AG04449 (cell line): ENCODE data around the gene MED13L.

Experiments used
- CTCF ChIA-PET: fragments of 350-600 bp; formaldehyde crosslinking; extraction: SDS; loops from one replicate; lab custom pipeline; 2021; ENCODE audit warnings: antibody characterized with exemption; lab: Yijun Ruan, JAX
- POLR2A ChIA-PET: fragments of 400-600, 350-600 bp; formaldehyde crosslinking; extraction: SDS; loops from one replicate; lab custom pipeline; 2020; ENCODE audit warnings: antibody characterized with exemption, inconsistent platforms; lab: Yijun Ruan, JAX
- DNase-seq: peaks from one replicate; pipeline ENCODE4 v3.0.0-alpha.2; 2010; ENCODE audit warnings: low read depth, low spot score
- H3K4me3 ChIP-seq: 2 replicates; pipeline ENCODE4 v1.5.1; 2011; ENCODE audit warnings: low read depth, mild to moderate bottlenecking, control low read depth, low read length
- TF ChIP-seq, protein P1 (sequence below): IDR thresholded peaks from one replicate; pipeline ENCODE4 v1.5.1; 2011; ENCODE audit warnings: mild to moderate bottlenecking, moderate library complexity, low read length, control low read depth, inconsistent platforms; ENCODE audit not compliant: insufficient read depth; ENCODE audit errors: missing control alignments

The MED13L gene

DNA sequence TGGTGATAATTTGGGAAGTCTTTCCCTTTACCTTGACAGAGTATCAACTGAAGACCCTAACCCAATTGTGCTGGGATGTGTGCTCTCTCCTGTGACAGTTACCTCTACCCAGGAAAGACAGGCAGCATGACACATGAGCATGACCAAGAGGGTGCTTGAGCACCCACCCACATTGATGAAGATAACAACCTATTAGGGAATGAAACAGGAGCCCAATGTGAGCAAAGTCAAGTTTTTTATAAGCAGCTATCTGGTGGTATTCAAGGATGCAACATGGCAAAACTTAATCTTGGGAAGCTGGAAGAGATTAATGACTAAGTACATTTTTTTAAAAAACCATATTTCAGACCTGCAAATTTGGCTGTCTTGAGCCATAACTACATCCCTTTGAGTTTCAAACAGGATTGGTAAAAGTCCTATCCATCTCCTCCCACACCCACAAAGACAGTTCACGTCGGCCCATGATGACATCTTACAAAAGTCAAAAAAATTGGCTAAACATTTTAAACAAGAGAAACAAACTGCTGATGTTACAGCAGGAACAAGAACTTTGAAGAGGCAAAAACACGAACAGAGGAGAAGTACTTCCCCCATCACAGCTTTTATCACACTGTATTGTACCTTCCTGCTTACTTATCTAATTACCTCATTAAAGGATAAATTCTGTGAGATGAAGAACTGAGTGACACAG, 60.3 kb downstream of the MED13L start:
- CTCF ChIA-PET = interaction anchor here (1.3 kb wide), 1 partner anchor 19 kb away, joined by 4 read pairs; no protein-coding TSS in a partner anchor
- H3K4me3 ChIP-seq = no peak overlapping the region
- POLR2A ChIA-PET = no interaction called here
- DNase-seq = no peak
- TF ChIP-seq, protein P1, sequence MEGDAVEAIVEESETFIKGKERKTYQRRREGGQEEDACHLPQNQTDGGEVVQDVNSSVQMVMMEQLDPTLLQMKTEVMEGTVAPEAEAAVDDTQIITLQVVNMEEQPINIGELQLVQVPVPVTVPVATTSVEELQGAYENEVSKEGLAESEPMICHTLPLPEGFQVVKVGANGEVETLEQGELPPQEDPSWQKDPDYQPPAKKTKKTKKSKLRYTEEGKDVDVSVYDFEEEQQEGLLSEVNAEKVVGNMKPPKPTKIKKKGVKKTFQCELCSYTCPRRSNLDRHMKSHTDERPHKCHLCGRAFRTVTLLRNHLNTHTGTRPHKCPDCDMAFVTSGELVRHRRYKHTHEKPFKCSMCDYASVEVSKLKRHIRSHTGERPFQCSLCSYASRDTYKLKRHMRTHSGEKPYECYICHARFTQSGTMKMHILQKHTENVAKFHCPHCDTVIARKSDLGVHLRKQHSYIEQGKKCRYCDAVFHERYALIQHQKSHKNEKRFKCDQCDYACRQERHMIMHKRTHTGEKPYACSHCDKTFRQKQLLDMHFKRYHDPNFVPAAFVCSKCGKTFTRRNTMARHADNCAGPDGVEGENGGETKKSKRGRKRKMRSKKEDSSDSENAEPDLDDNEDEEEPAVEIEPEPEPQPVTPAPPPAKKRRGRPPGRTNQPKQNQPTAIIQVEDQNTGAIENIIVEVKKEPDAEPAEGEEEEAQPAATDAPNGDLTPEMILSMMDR = no peak

DNA sequence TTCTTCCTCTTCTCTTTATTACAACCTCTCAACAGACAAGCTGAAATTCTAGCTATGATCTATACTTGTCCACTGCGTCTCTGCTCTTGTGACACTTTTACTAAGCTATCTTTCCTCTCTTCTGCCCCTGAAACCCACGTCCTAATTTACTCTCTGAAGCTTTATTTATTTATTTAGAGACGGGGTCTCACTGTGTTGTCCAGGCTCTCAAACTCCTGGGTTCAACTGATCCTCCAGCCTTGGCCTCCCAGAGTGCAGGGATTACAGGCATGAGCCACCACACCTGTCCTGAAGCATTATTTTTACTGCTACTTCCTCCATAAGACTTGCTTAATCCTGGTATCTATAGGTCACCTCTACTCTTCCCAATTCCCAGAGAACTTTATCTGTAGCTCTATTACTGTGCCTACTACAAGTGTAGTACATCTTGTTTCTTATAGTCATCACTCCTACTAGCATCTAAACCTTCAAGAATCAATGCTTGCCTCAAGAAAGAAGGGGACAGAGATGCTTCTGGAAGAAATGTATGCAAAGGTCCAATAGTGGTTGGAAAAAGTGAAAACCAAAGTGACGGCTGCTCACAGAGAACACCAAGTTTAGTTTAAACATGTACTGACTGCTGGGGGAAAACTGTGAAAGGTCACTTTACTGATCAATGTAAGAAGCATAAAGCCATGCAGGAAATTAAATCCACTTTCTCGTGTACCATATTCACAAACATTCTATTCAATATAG, 61.3 kb downstream of the MED13L start:
- ChIA-PET POLR2A (no interaction called here), CTCF (interaction anchor here (1.0 to 1.4 kb wide), 4 partner anchors 14 to 201 kb away, joined by 3 to 5 read pairs (median 4); no protein-coding TSS in a partner anchor)
- H3K4me3 ChIP-seq = no peak overlapping the region
- DNase-seq = no peak
- TF ChIP-seq, protein P1 = no peak

DNA sequence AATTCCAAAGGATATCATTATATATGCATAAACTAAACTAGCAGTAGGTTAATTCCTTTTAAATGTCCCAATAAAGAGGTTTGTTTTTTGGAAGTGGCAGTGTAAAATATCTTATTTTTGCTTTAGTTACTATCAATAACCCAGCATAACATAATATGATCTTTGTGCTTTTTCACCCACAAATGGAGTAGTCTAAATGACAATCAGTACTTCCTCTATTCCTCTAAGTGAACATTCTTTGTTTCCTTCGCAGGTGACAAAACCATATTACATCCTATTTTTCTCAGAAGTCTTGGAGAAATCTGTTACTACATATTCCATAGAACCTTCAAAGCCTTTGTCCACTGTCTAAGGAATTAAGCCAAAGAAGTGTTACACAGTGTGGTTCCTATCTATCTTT, 62.5 kb downstream of the MED13L start:
- TF ChIP-seq, protein P1 = no peak
- CTCF ChIA-PET = interaction anchor here (1.0 to 1.4 kb wide), 3 partner anchors 13 to 200 kb away, joined by 3 to 5 read pairs (median 4); no protein-coding TSS in a partner anchor
- POLR2A ChIA-PET = no interaction called here
- DNase-seq = no peak
- no peak overlapping the region for H3K4me3 ChIP-seq

DNA sequence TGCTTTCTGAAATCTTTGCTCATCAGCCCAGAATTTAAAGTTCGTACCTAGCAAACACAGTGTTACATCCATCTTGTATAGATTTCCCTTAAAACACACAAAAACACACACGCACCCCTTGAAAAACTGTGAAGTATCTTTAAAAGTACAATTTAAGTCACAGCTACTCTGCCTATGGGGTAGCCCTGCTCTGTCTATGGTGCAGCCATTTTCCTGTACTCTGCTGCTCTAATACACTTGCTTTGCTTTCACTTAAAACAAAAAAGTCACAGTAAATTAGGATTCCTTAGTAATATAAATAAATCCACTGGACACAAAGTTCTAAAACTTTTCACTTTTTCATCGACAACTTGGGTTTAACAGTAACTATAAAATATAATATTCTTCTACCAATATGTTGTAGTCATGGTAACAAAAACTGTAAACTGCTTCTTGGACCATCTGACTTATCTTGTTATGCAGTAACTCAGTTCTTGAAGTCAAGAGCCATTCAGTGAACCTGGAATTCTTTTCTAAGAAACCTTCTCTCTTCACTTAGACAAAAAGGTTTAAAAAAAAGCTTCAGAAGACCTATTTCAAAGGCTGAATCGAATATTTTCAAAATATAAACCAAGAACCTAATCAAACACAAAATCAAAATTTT, 63.5 kb downstream of the MED13L start:
- no peak overlapping the region for H3K4me3 ChIP-seq
- TF ChIP-seq, protein P1 = no peak
- ChIA-PET CTCF (no interaction called here), POLR2A (no interaction called here)
- no peak for DNase-seq

DNA sequence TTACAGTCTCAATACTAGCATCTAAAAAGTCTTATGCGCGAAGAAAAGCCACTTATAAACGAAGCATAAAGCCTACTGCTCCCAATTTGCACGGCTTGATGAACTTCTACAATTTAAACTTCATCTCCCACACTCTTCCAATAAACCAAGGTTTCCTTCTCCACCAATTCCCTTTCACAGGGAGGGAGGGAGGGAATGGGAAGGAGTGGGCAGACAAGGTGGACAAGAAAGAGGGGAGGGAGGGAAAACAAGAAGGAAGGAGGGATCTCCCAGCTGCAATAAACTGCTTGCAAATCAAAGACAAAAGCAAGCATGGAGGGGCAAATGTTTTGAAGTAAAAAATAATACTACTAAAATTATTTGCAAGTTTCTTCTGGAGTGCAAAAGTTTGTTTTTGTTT, 64.5 kb downstream of the MED13L start:
- ChIA-PET POLR2A (no interaction called here), CTCF (no interaction called here)

More for the DNA sequence above, 64.5 kb downstream of the MED13L start:
- no peak for DNase-seq
- no peak overlapping the region for H3K4me3 ChIP-seq
- TF ChIP-seq, protein P1 = no peak
